Bone marrow (tissue), 2 donors: ENCODE data around the gene OR2T11.
"Not testable (repeated sequence)": the region's sequence is repeated elsewhere in the genome, so short reads cannot be mapped to it uniquely, and the experiment has no call there.

Experiments
- DNase-seq, 2 donors: peaks; one replicate each; lab custom pipeline; 2025; lab: John Stamatoyannopoulos, UW

OR2T11 gene

GRCh38 chr1:248618878-248619277 is 16.0 kb downstream of the OR2T11 start:
- DNase-seq = peak in 1 of 2 donors; percentile 9

DNA sequence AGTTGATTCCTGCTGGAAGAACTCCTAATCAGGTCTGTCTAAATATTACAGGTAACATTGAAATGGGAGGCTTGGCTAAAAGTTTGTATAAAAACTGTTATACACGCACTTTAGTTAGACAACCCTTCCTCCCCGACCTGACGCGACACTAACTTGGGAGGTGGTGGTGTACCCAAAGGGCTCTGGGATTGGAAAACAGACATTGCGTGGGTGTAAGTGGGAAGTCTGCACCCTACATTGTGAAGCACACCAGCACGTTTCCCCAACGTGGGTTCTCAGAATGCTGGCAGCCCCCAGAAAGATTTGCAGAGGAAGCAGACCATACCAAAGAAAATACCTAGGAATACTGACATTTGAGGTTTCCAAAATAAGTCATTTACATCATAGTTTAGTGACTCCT is 16.8 kb downstream of the OR2T11 start:
- DNase-seq = no peak

- no peak for DNase-seq
Observed at GRCh38 chr1:248613742-248614141, 21.1 kb downstream of the OR2T11 start.

- DNase-seq = no peak
Observed at GRCh38 chr1:248611883-248612414, 22.9 kb downstream of the OR2T11 start.

- no peak for DNase-seq
Observed at GRCh38 chr1:248610301-248610700, 24.6 kb downstream of the OR2T11 start.

- DNase-seq = no peak
Observed at GRCh38 chr1:248599396-248599795, 35.5 kb downstream of the OR2T11 start.

- no peak for DNase-seq
Observed at GRCh38 chr1:248597589-248597988, 37.3 kb downstream of the OR2T11 start, which contains the start of gene OR2T10. Gene OR2T10 (minus strand): TSS chr1:248597700. CDS start chr1:248593768, 3,932 bp downstream.

GRCh38 chr1:248596615-248597014 is 38.3 kb downstream of the OR2T11 start:
- DNase-seq = no peak

- DNase-seq = no peak
Observed at GRCh38 chr1:248593226-248593625, 41.7 kb downstream of the OR2T11 start.

DNA sequence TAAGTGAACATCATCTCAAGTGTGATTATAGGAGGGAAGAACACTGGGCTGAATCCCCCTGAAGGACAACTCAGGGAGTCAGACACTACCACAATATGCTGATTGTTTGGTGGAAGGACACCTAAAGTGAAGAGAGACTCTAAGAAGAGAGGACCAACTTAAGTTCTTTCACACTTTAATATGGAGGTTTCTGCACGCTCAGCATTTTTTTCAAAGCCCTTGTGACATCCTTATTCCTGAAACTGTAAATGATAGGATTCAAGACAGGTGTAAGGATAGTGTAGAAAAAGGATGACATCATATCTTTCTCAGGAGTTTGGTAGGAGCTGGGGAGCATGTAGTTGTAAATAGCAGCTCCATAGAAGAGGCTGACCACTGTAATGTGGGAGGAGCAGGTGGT is 42.2 kb downstream of the OR2T11 start:
- no peak for DNase-seq

GRCh38 chr1:248590055-248590454 is 44.8 kb downstream of the OR2T11 start:
- DNase-seq = no peak

GRCh38 chr1:248589334-248589733 is 45.6 kb downstream of the OR2T11 start:
- no peak for DNase-seq

DNA sequence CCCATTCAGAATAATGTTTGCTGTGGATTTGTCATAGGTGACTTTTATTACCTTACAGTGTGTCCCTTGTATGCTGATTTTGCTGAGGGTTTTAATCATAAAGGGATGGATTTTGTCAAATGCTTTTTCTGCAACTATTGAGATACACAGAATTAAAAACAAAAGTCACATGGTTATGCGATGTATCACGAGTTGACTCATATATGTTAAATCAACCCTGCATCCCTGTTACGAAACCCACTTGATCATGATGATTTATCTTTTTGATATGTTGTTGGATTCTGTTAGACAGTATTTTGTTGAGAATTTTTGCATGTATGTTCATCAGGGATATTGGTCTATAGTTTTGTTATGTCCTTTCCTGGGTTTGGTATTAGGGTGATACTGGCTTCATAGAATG is 49.6 kb downstream of the OR2T11 start:
- DNase-seq = no peak

GRCh38 chr1:248576260-248576980 is 58.5 kb downstream of the OR2T11 start:
- no peak for DNase-seq

- not testable (repeated sequence) for DNase-seq
Observed at GRCh38 chr1:248574657-248575056, 60.2 kb downstream of the OR2T11 start, which contains the start of gene OR2T34. Gene OR2T34 (minus strand): TSS chr1:248574757. CDS start chr1:248574757, 0 bp downstream.

DNA sequence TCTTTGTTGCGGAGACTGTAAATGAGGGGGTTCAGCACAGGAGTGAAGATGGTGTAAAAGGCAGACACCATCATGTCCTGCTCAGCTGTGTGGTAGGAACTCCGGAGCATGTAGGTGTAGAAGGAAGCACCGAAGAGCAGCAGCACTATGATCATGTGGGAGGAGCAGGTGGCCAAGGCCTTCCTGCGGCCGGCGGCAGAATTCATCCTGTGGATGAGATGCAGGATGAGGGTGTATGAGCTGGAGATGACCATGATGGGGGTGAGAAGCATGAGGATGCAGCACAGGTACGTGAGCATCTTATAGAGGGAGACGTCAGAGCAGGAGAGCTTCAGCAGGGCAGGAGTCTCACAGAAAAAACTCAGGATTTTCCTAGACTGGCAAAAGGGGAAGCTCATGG is 61.0 kb downstream of the OR2T11 start:
- not testable (repeated sequence) for DNase-seq
